Naive thymus-derived CD4-positive, alpha-beta T cell (primary cell): ENCODE results near the gene AGAP1. TPM values are rescaled to one million over a fixed set of nuclear protein-coding genes. Genes with fewer than 3 reads are reported as not detected.

Experiments
- ATAC-seq: fragments of 150-1000 bp; cut with Tn5 transposase; 2 replicates; pipeline ENCODE4 v1.10.0; 2021; ENCODE audit warnings: mild to moderate bottlenecking, moderate library complexity
- CTCF ChIA-PET: fragments of 350-600 bp; sonication (Branson Sonifier 250); formaldehyde crosslinking; loops from one replicate; lab custom pipeline; 2021; ENCODE audit warnings: antibody characterized with exemption; lab: Charles Lee
- POLR2A ChIA-PET: fragments of 350-600 bp; sonication (Branson Sonifier 250); formaldehyde crosslinking; loops from one replicate; lab custom pipeline; 2021; ENCODE audit warnings: antibody characterized with exemption, inconsistent platforms; lab: Charles Lee
- DNase-seq, 9 donors: peaks; one replicate each; pipeline versions ENCODE4 v3.0.0 to v3.0.0-alpha.2; 2020 to 2022; ENCODE audit warnings: mixed read lengths in 1 of 9
- H3K27ac ChIP-seq: one replicate; pipeline ENCODE4 v1.7.0; 2013; ENCODE audit warnings: mild to moderate bottlenecking, low read depth, low read length, moderate library complexity
- H3K27me3 ChIP-seq, 2 donors: one replicate each; pipeline ENCODE4 v1.7.0; 2013; ENCODE audit warnings: low read length in 2 of 2, mild to moderate bottlenecking in 2 of 2, moderate library complexity in 2 of 2; ENCODE audit not compliant: control insufficient read depth in 2 of 2, insufficient read depth in 2 of 2
- H3K36me3 ChIP-seq, 3 experiments: 1 replicate in 2 of 3; 2 replicates in 1 of 3; pipeline ENCODE4 v1.7.0; 2013; ENCODE audit warnings: low read length in 3 of 3, mild to moderate bottlenecking in 3 of 3, moderate library complexity in 1 of 3; ENCODE audit not compliant: insufficient read depth in 3 of 3, control insufficient read depth in 2 of 3
- H3K4me1 ChIP-seq, 2 donors: one replicate each; pipeline ENCODE4 v1.7.0; 2013; ENCODE audit warnings: low read length in 2 of 2, mild to moderate bottlenecking in 2 of 2, moderate library complexity in 1 of 2; ENCODE audit not compliant: control insufficient read depth in 2 of 2, insufficient read depth in 2 of 2
- H3K4me3 ChIP-seq: 2 replicates; pipeline ENCODE4 v1.7.0; 2013; ENCODE audit warnings: mild to moderate bottlenecking, low read length
- H3K9me3 ChIP-seq, 3 experiments: 1 replicate in 2 of 3; 2 replicates in 1 of 3; pipeline ENCODE4 v1.7.0; 2013; ENCODE audit warnings: low read length in 3 of 3; ENCODE audit not compliant: control insufficient read depth in 2 of 3
- H3K27ac Mint-ChIP-seq, 9 donors: one replicate each; pipeline ENCODE4 v1.8.0; 2020 to 2022; ENCODE audit warnings: mixed read lengths in 9 of 9, mild to moderate bottlenecking in 8 of 9, moderate library complexity in 5 of 9, inconsistent platforms in 2 of 9
- H3K27me3 Mint-ChIP-seq, 5 donors: one replicate each; pipeline ENCODE4 v1.8.0; 2021 to 2022; ENCODE audit warnings: mixed read lengths in 5 of 5, mild to moderate bottlenecking in 1 of 5
- H3K36me3 Mint-ChIP-seq, 5 donors: one replicate each; pipeline ENCODE4 v1.8.0; 2020 to 2022; ENCODE audit warnings: mixed read lengths in 5 of 5, mild to moderate bottlenecking in 3 of 5, inconsistent platforms in 1 of 5
- H3K4me1 Mint-ChIP-seq, 7 donors: one replicate each; pipeline ENCODE4 v1.8.0; 2020 to 2022; ENCODE audit warnings: mixed read lengths in 7 of 7, mild to moderate bottlenecking in 3 of 7, inconsistent platforms in 1 of 7
- H3K4me3 Mint-ChIP-seq, 10 donors: one replicate each; pipeline ENCODE4 v1.8.0; 2020 to 2022; ENCODE audit warnings: mild to moderate bottlenecking in 10 of 10, mixed read lengths in 10 of 10, moderate library complexity in 6 of 10, inconsistent platforms in 2 of 10
- H3K9me3 Mint-ChIP-seq, 11 donors: one replicate each; pipeline ENCODE4 v1.8.0; 2020 to 2022; ENCODE audit warnings: mixed read lengths in 11 of 11, mild to moderate bottlenecking in 4 of 11, inconsistent platforms in 1 of 11, moderate library complexity in 1 of 11
- intact Hi-C, 2 donors: fragments of 100-400 bp; cut with micrococcal nuclease; formaldehyde crosslinking; loops; one replicate each; pipeline ENCODE4 v1.15.1; 2023
- polyA plus RNA-seq, 2 donors: library from polyadenylated mRNA; unstranded; fragments of 300-500 nt; fragmentation: Illumina TruSeq; gene quantifications; one replicate each; pipeline ENCODE4 v1.2.3, GENCODE V29; 2021
- total RNA-seq, 6 experiments: library from RNA in 5 of 6; stranded (reverse) in 5 of 6; gene quantifications; 1 replicate in 5 of 6; 2 replicates in 1 of 6; pipeline ENCODE4 v1.2.3 and lab custom pipeline; 2021 to 2026

AGAP1 gene
- total and polyA plus RNA-seq, 7 experiments from 2014 or later: 0.35 to 9.6 (median 0.85) TPM; not detected in 2

DNA sequence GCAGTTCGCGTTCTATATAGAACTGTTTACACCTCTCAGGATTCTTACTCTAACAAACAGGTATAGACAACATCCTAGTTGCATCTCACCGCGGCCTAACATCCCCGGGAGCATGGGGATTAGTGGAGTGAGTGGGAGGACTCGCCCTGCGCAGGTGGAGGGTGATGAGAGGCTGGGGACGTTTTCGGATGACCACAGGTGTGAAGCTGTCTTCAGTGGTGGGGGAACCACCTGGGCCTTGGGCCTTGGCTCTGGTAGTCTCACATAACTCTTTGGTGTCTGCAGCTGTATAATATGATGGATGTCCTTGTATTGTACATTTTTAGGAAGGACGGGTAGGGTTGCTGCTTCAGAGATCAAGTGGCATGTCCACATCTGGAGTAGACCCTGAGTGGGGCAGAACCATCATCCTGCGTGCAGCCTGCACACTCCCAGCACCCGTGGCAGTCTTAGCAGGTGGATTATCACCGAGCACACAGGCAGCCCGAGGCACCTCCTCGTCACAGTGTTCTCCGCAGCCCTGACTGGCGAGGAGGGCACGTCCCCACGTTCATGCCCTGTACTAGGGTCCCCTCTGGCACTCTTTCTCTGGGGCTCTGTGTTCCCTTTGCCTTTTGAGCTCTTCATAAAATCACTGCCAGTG lies 56.0 kb downstream of the AGAP1 start:
- Histone ChIP-seq H3K27me3 (no peaks in the 10 kb centered on the region), H3K4me3 (no peak overlapping the region), H3K9me3 (no peaks in the 10 kb centered on the region), H3K27ac (no peak overlapping the region), H3K4me1 (no peaks in the 10 kb centered on the region), H3K36me3 (no peaks in the 10 kb centered on the region)
- peaks cover 0 to 60% (median 20%) of the 10 kb centered on the region in 5 donors for H3K27me3 Mint-ChIP-seq
- H3K4me3 Mint-ChIP-seq: no peak overlapping the region
- H3K9me3 Mint-ChIP-seq: peaks cover 0 to 2% (median 0%) of the 10 kb centered on the region in 11 donors
- H3K4me1 Mint-ChIP-seq: peaks cover 0 to 9% (median 0%) of the 10 kb centered on the region in 7 donors
- POLR2A ChIA-PET: no interaction called here
- DNase-seq: no peak
- intact Hi-C loops: no loop called here
- no peaks in the 10 kb centered on the region for H3K36me3 Mint-ChIP-seq
- no peak overlapping the region for H3K27ac Mint-ChIP-seq
- CTCF ChIA-PET: no interaction called here
- no peak for ATAC-seq

DNA sequence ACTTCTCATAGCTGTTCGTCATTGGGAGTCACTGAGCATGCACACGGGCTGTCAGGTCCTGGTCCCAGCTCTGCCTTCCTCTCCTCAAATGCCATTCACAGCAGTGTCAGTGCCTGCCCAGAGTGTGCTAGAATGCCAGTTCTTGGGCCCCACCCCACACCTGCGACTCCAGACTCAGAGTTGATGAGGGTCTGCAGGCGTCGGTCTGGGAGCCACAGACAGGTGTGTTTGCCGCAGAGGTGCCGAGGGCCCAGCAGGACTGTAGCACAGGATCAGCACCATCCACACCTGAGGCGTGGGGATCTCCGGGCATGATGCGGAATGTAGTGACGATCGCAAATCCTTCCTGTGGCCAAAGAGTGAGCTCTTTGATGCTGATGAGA lies 56.5 kb downstream of the AGAP1 start:
- intact Hi-C loops: no loop called here
- Mint-ChIP-seq H3K9me3 (peaks cover 0 to 2% (median 0%) of the 10 kb centered on the region in 11 donors), H3K27ac (no peak overlapping the region), H3K4me1 (peaks cover 0 to 9% (median 0%) of the 10 kb centered on the region in 7 donors), H3K27me3 (peaks cover 0 to 62% (median 24%) of the 10 kb centered on the region in 5 donors), H3K36me3 (no peaks in the 10 kb centered on the region), H3K4me3 (no peak overlapping the region)
- H3K36me3 ChIP-seq: no peaks in the 10 kb centered on the region
- no peak for DNase-seq
- H3K4me1 ChIP-seq: no peaks in the 10 kb centered on the region
- no peaks in the 10 kb centered on the region for H3K27me3 ChIP-seq
- H3K27ac ChIP-seq: no peak overlapping the region
- no peak overlapping the region for H3K4me3 ChIP-seq
- ChIA-PET POLR2A (no interaction called here), CTCF (no interaction called here)
- H3K9me3 ChIP-seq: no peaks in the 10 kb centered on the region
- ATAC-seq: no peak

DNA sequence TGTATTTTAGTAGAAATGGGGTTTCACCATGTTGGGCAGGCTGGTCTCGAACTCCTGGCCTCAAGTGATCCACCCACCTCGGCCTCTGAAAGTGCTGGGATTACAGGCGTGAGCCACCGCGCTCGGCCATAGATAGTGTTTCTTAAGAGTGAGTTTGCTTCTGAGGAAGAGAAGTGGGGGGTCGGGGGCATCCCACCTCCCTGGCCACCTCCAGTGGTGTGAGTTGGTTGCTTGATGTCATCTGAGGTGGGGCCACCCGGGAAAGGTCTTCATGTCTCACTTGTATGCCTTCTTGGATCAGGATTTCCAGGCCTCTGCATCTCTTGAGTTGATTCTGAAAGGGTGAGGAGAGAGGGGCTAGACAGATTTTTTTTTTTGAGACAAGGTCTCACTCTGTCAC lies 57.1 kb downstream of the AGAP1 start:
- H3K4me3 ChIP-seq: no peak overlapping the region
- ATAC-seq (no peak), DNase-seq (no peak)
- Mint-ChIP-seq H3K9me3 (peaks cover 0 to 2% (median 0%) of the 10 kb centered on the region in 11 donors), H3K27ac (no peak overlapping the region), H3K4me1 (peaks cover 0 to 9% (median 0%) of the 10 kb centered on the region in 7 donors), H3K36me3 (no peaks in the 10 kb centered on the region), H3K27me3 (peaks cover 0 to 64% (median 26%) of the 10 kb centered on the region in 5 donors), H3K4me3 (no peak overlapping the region)
- H3K4me1 ChIP-seq: no peaks in the 10 kb centered on the region
- no peak overlapping the region for H3K27ac ChIP-seq
- intact Hi-C loops: no loop called here
- H3K27me3 ChIP-seq: no peaks in the 10 kb centered on the region
- CTCF ChIA-PET: no interaction called here
- no peaks in the 10 kb centered on the region for H3K36me3 ChIP-seq
- POLR2A ChIA-PET: no interaction called here
- no peaks in the 10 kb centered on the region for H3K9me3 ChIP-seq

DNA sequence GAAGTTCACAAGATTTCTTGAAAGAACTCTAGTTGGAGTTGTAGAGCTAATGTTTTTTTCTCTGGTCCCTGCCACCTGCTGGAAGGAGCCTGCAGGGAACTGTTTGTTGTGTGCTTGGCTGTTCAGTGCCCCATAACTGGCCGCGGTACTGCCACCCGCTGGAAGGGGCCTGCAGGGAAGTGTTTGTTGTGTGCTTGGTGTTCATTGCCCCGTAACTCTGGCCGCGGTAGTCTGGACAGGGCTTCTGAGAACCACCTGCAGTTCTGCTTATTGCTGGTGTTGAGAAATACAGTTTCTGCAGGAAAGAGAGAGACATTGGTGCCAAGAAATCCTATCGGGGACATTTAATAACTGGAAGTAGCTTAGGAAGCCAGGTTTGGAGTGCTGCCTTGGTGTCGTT lies 58.1 kb downstream of the AGAP1 start:
- no peak for ATAC-seq
- peaks cover 0 to 60% (median 26%) of the 10 kb centered on the region in 5 donors for H3K27me3 Mint-ChIP-seq
- H3K4me1 Mint-ChIP-seq: peaks cover 0 to 9% (median 0%) of the 10 kb centered on the region in 7 donors

DNA sequence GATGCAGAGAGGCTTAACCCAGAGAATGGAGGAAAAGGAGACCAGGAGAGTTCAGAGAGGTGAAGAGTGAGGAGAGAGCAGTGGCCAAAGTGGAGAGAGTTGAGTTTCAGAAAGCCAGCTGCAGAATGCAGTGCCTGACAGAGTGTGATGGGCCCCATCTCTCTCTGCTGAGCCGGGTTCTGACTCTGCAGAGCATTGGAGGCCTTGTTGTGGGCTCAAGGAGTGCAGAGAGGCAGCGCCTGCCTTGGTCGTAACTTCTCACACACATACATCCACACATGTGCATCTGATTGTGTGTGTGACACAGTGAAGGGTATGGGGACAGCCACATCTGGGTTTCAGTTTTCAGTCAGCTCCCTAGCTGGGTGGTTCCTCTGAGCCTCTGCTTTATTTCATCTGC lies 58.8 kb downstream of the AGAP1 start:
- Mint-ChIP-seq H3K27ac (no peak overlapping the region), H3K27me3 (peaks cover 0 to 60% (median 26%) of the 10 kb centered on the region in 5 donors), H3K36me3 (no peaks in the 10 kb centered on the region), H3K9me3 (peaks cover 0 to 2% (median 0%) of the 10 kb centered on the region in 11 donors), H3K4me1 (peaks cover 0 to 9% (median 0%) of the 10 kb centered on the region in 7 donors), H3K4me3 (no peak overlapping the region)
- no peak for ATAC-seq
- H3K9me3 ChIP-seq: no peaks in the 10 kb centered on the region
- H3K4me1 ChIP-seq: no peaks in the 10 kb centered on the region
- H3K27ac ChIP-seq: no peak overlapping the region
- POLR2A ChIA-PET: no interaction called here
- no peaks in the 10 kb centered on the region for H3K36me3 ChIP-seq
- H3K4me3 ChIP-seq: no peak overlapping the region
- H3K27me3 ChIP-seq: no peaks in the 10 kb centered on the region
- DNase-seq: no peak
- intact Hi-C loops: no loop called here
- CTCF ChIA-PET: no interaction called here

More for the DNA sequence above, 58.1 kb downstream of the AGAP1 start:
- Histone ChIP-seq H3K4me3 (no peak overlapping the region), H3K27ac (no peak overlapping the region), H3K9me3 (no peaks in the 10 kb centered on the region), H3K4me1 (no peaks in the 10 kb centered on the region), H3K27me3 (no peaks in the 10 kb centered on the region), H3K36me3 (no peaks in the 10 kb centered on the region)
- Mint-ChIP-seq H3K36me3 (no peaks in the 10 kb centered on the region), H3K9me3 (peaks cover 0 to 2% (median 0%) of the 10 kb centered on the region in 11 donors), H3K27ac (no peak overlapping the region), H3K4me3 (no peak overlapping the region)
- intact Hi-C loops: no loop called here
- no peak for DNase-seq
- ChIA-PET POLR2A (no interaction called here), CTCF (no interaction called here)

DNA sequence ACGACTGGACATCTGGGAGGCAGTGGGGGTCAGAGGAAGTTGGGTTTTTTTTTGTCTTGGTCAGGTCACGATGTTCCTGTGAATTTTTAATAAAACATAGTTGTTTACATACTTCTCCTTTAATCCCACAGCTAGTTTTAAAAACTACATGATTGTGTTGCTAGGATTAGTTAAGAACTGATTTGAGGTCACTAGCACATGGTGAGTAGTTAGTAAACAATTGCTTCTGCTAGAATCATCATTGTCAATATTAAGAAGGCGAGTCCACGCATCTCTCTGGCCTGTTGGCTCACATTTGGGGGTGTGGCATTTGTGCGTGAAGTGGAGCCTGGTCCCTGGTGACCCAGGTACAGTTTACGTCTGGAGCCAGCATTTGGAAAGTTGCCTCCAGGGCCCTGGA lies 59.4 kb downstream of the AGAP1 start:
- peaks cover 0 to 2% (median 0%) of the 10 kb centered on the region in 11 donors for H3K9me3 Mint-ChIP-seq
- ChIA-PET POLR2A (no interaction called here), CTCF (no interaction called here)
- DNase-seq: no peak
- intact Hi-C loops: no loop called here
- no peak for ATAC-seq
- H3K4me3 Mint-ChIP-seq: no peak overlapping the region
- Histone ChIP-seq H3K36me3 (no peaks in the 10 kb centered on the region), H3K4me1 (no peaks in the 10 kb centered on the region), H3K27me3 (no peaks in the 10 kb centered on the region), H3K27ac (no peak overlapping the region), H3K9me3 (no peaks in the 10 kb centered on the region), H3K4me3 (no peak overlapping the region)
- peaks cover 0 to 60% (median 24%) of the 10 kb centered on the region in 5 donors for H3K27me3 Mint-ChIP-seq
- peaks cover 0 to 9% (median 0%) of the 10 kb centered on the region in 7 donors for H3K4me1 Mint-ChIP-seq
- no peaks in the 10 kb centered on the region for H3K36me3 Mint-ChIP-seq
- H3K27ac Mint-ChIP-seq: no peak overlapping the region

DNA sequence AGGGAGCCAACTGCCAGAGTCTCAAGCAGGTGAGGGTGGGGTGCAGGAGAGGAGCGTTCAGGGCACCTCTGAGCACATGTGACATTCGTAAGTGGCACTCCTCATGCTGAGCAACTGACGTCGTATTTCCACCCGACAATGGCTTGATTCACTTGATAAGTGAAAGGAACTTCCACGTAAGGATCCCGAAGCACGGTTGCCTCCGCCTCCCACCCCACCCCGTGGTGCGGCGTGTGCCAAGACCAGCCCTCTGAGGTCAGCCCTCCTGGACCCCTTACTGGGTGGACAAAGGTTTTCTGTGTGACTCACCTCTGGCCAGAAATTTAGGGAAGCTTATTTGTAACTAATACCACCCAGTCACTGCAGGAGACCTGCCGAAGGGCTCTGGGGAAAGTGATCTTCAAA lies 59.9 kb downstream of the AGAP1 start:
- Histone ChIP-seq H3K27me3 (no peaks in the 10 kb centered on the region), H3K9me3 (no peaks in the 10 kb centered on the region), H3K27ac (no peak overlapping the region), H3K4me3 (no peak overlapping the region), H3K36me3 (no peaks in the 10 kb centered on the region), H3K4me1 (no peaks in the 10 kb centered on the region)
- H3K4me1 Mint-ChIP-seq: peaks cover 0 to 9% (median 0%) of the 10 kb centered on the region in 7 donors
- no peak overlapping the region for H3K4me3 Mint-ChIP-seq
- peaks cover 0 to 60% (median 23%) of the 10 kb centered on the region in 5 donors for H3K27me3 Mint-ChIP-seq
- POLR2A ChIA-PET: no interaction called here
- peaks cover 0 to 2% (median 0%) of the 10 kb centered on the region in 11 donors for H3K9me3 Mint-ChIP-seq
- ATAC-seq (no peak), DNase-seq (no peak)
- no peaks in the 10 kb centered on the region for H3K36me3 Mint-ChIP-seq
- peak overlapping the region in 1 of 9 donors; percentile 34 for H3K27ac Mint-ChIP-seq
- CTCF ChIA-PET: no interaction called here
- intact Hi-C loops: no loop called here
